ENCODE data around the gene ADCY2. TPM values are rescaled to one million over a fixed set of nuclear protein-coding genes. Genes with fewer than 3 reads are reported as not detected.

ADCY2 gene
- total and polyA plus RNA-seq, 2 of the 13 experiments (the other 11 are each of a cell fraction or from before 2014, with no cell fraction given): not detected

DNA sequence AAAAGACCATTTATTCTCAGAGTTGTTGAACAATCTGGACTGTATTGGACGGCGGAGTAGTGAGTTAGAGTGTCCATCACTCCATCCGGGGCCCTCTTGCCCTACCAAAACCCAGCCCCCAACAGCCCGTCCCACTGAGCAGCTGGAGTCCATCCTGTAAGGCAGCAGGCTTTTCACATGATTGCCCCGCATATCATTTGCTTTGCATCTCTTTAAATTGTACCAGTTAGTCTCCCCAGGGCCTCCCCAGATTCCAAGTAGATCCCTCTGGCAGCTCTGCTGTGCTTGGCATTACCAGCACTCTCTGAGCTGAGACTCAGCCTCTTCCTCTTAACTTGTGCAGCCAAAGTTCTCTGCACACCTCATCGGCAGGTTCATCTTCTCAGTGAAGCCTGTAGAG lies 48.6 kb upstream of the ADCY2 start:
- Histone ChIP-seq H3K79me2 (ENCODE audit: insufficient read depth, low read length) (no peaks in the 10 kb centered on the region), H3K27ac (ENCODE audit: extremely low read length, insufficient read depth, low read length) (no peak overlapping the region), H3K9me3 (ENCODE audit: low read length) (no peaks in the 10 kb centered on the region), H3K4me1 (ENCODE audit: insufficient read depth, low read length) (no peaks in the 10 kb centered on the region), H2AFZ (ENCODE audit: low read length) (no peak overlapping the region), H3K4me2 (ENCODE audit: low read depth, low read length) (no peak overlapping the region), H3K9ac (ENCODE audit: insufficient read depth, low read depth, low read length) (no peak overlapping the region), H3K36me3 (replicated peaks in 1 of 2; ENCODE audit: control insufficient read depth in 1 of 2, insufficient read depth in 2 of 2, low read length in 2 of 2) (no peaks in the 10 kb centered on the region), H3K27me3 (ENCODE audit: control insufficient read depth in 1 of 2, insufficient read depth in 2 of 2, low read length in 2 of 2) (no peaks in the 10 kb centered on the region; a peak in 1 of 5 replicates), H4K20me1 (ENCODE audit: insufficient read depth, low read length) (no peaks in the 10 kb centered on the region), H3K4me3 (replicated peaks in 1 of 3; ENCODE audit: insufficient read depth in 1 of 3, low read depth in 2 of 3, low read length in 3 of 3) (no peak overlapping the region)
- no peak for DNase-seq (ENCODE audit: low spot score)
- FAIRE-seq: no peak
- intact Hi-C loops (cut with micrococcal nuclease; ENCODE audit: unreplicated experiment): no loop called here
- ChIA-PET POLR2A (no interaction called here), CTCF (ENCODE audit: low intra/inter-chr PET ratio, low total read pairs) (no interaction called here)
- in situ Hi-C loops (cut with HindIII; ENCODE audit: extremely low pct_ligation_motif_present, low pct_unique_long_range_greater_than_20kb): no loop called here
- 31% methylated on average over 6 of the region's 6 CpGs for WGBS (ENCODE audit: low lambda C conversion rate)
- no TSS peak for BruUV-seq (replicated peaks)
- TF ChIP-seq RNF2 (conservative IDR thresholded peaks at IDR 0.05; ENCODE audit: low read depth): no peak
- ATAC-seq: no peak

GRCh38 chr5:7348168-7348854 lies 47.6 kb upstream of the ADCY2 start:
- Histone ChIP-seq H3K79me2 (ENCODE audit: insufficient read depth, low read length) (no peaks in the 10 kb centered on the region), H3K27ac (ENCODE audit: extremely low read length, insufficient read depth, low read length) (no peak overlapping the region), H3K9ac (ENCODE audit: insufficient read depth, low read depth, low read length) (no peak overlapping the region), H3K4me2 (ENCODE audit: low read depth, low read length) (no peak overlapping the region), H3K4me1 (ENCODE audit: insufficient read depth, low read length) (no peaks in the 10 kb centered on the region), H3K4me3 (replicated peaks in 1 of 3; ENCODE audit: insufficient read depth in 1 of 3, low read depth in 2 of 3, low read length in 3 of 3) (no peak overlapping the region), H2AFZ (ENCODE audit: low read length) (no peak overlapping the region), H3K36me3 (replicated peaks in 1 of 2; ENCODE audit: control insufficient read depth in 1 of 2, insufficient read depth in 2 of 2, low read length in 2 of 2) (no peaks in the 10 kb centered on the region), H3K9me3 (ENCODE audit: low read length) (no peaks in the 10 kb centered on the region), H3K27me3 (ENCODE audit: control insufficient read depth in 1 of 2, insufficient read depth in 2 of 2, low read length in 2 of 2) (no peaks in the 10 kb centered on the region; a peak in 1 of 5 replicates), H4K20me1 (ENCODE audit: insufficient read depth, low read length) (no peaks in the 10 kb centered on the region)
- TF ChIP-seq, protein P1, sequence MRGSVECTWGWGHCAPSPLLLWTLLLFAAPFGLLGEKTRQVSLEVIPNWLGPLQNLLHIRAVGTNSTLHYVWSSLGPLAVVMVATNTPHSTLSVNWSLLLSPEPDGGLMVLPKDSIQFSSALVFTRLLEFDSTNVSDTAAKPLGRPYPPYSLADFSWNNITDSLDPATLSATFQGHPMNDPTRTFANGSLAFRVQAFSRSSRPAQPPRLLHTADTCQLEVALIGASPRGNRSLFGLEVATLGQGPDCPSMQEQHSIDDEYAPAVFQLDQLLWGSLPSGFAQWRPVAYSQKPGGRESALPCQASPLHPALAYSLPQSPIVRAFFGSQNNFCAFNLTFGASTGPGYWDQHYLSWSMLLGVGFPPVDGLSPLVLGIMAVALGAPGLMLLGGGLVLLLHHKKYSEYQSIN (CRISPR knock-in tag; IDR thresholded peaks at IDR 0.05; ENCODE audit: borderline replicate concordance): no peak
- TF ChIP-seq MED8 (CRISPR knock-in tag; IDR thresholded peaks at IDR 0.05; ENCODE audit: insufficient replicate concordance): no peak
- no peak for TF ChIP-seq ZFP62 (CRISPR knock-in tag; IDR thresholded peaks at IDR 0.05)
- TF ChIP-seq, protein P2, sequence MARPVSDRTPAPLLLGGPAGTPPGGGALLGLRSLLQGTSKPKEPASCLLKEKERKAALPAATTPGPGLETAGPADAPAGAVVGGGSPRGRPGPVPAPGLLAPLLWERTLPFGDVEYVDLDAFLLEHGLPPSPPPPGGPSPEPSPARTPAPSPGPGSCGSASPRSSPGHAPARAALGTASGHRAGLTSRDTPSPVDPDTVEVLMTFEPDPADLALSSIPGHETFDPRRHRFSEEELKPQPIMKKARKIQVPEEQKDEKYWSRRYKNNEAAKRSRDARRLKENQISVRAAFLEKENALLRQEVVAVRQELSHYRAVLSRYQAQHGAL (CRISPR knock-in tag; IDR thresholded peaks at IDR 0.05; ENCODE audit: not compliant biosample characterization): no peak
- TF ChIP-seq NPAS2 (CRISPR knock-in tag; IDR thresholded peaks at IDR 0.05; ENCODE audit: borderline replicate concordance): no peak
- TF ChIP-seq KDM3A (CRISPR knock-in tag; IDR thresholded peaks at IDR 0.05; ENCODE audit: low read depth): no peak
- no peak for TF ChIP-seq ZNF34 (CRISPR knock-in tag; IDR thresholded peaks at IDR 0.05; ENCODE audit: borderline replicate concordance)
- no peak for TF ChIP-seq EED (CRISPR knock-in tag; IDR thresholded peaks at IDR 0.05)
- in situ Hi-C loops (cut with HindIII; ENCODE audit: extremely low pct_ligation_motif_present, low pct_unique_long_range_greater_than_20kb) (no loop called here), intact Hi-C loops (cut with micrococcal nuclease; ENCODE audit: unreplicated experiment) (no loop called here)
- ChIA-PET CTCF (ENCODE audit: low intra/inter-chr PET ratio, low total read pairs) (no interaction called here), POLR2A (no interaction called here)
- no TSS peak for BruUV-seq (replicated peaks)
- DNase-seq (ENCODE audit: low spot score) (no peak), ATAC-seq (no peak), FAIRE-seq (no peak)
- 23% methylated on average over 8 of the region's 8 CpGs for WGBS (ENCODE audit: low lambda C conversion rate)
